ENCODE measurements around the gene CORO2B.

- TF ChIP-seq CTCF (IDR thresholded peaks at IDR 0.05) (no peak), POLR2A (IDR thresholded peaks at IDR 0.05) (no peak), EP300 (IDR thresholded peaks at IDR 0.05) (no peak)
Measured at GRCh38 chr15:68776477-68777270, 197.9 kb downstream of the CORO2B start.

Data from ovary (tissue), 3 donors.